Activated T-cell treated with anti-CD3 and anti-CD28 coated beads for 1 hour (primary cell): ENCODE data around the gene PARD6A.
A peak's percentile ranks its signal among the peaks of the same experiment; 100 is the strongest.

Experiments used
- DNase-seq: peaks from one replicate; pipeline ENCODE4 v3.0.0-alpha.2; 2020; ENCODE audit warnings: low read depth

The PARD6A gene

GRCh38 chr16:67653789-67654402 is 6.9 kb upstream of the PARD6A start:
- no peak for DNase-seq

- DNase-seq, result no peak
Measured at GRCh38 chr16:67654403-67654911, 6.3 kb upstream of the PARD6A start.

- no peak for DNase-seq
Measured at GRCh38 chr16:67655363-67655762, 5.4 kb upstream of the PARD6A start.

- no peak for DNase-seq
Measured at GRCh38 chr16:67656344-67657016, 4.3 kb upstream of the PARD6A start.

- no peak for DNase-seq
Measured at GRCh38 chr16:67657017-67657608, 3.6 kb upstream of the PARD6A start.

- no peak for DNase-seq
Measured at GRCh38 chr16:67657751-67658518, 2.8 kb upstream of the PARD6A start.

- DNase-seq, result no peak
Measured at GRCh38 chr16:67658849-67659674, 1.7 kb upstream of the PARD6A start.

GRCh38 chr16:67659675-67660563 is 841 bp upstream of the PARD6A start, which contains the start of gene ACD:
Gene ACD, minus strand, starts transcription at chr16:67660260. Its CDS starts 40 bp downstream, at chr16:67660220.
- peak; percentile 96 for DNase-seq

- DNase-seq, result no peak
Measured at GRCh38 chr16:67661101-67661761, 471 bp downstream of the PARD6A start.

GRCh38 chr16:67661886-67662652 is 1.3 kb downstream of the PARD6A start:
- no peak for DNase-seq

- no peak for DNase-seq
Measured at GRCh38 chr16:67662653-67663010, 1.9 kb downstream of the PARD6A start.

- DNase-seq, result no peak
Measured at GRCh38 chr16:67663151-67663876, 2.6 kb downstream of the PARD6A start.

- DNase-seq, result no peak
Measured at GRCh38 chr16:67663877-67664222, 3.1 kb downstream of the PARD6A start.

GRCh38 chr16:67664258-67664657 is 3.5 kb downstream of the PARD6A start:
- DNase-seq, result no peak

- DNase-seq, result no peak
Measured at GRCh38 chr16:67664871-67665270, 4.1 kb downstream of the PARD6A start.

GRCh38 chr16:67665598-67665997 is 4.8 kb downstream of the PARD6A start:
- DNase-seq, result no peak

- DNase-seq, result no peak
Measured at GRCh38 chr16:67666032-67666551, 5.3 kb downstream of the PARD6A start.
